Measurements from ENCODE around the gene MAPK11.

DNA sequence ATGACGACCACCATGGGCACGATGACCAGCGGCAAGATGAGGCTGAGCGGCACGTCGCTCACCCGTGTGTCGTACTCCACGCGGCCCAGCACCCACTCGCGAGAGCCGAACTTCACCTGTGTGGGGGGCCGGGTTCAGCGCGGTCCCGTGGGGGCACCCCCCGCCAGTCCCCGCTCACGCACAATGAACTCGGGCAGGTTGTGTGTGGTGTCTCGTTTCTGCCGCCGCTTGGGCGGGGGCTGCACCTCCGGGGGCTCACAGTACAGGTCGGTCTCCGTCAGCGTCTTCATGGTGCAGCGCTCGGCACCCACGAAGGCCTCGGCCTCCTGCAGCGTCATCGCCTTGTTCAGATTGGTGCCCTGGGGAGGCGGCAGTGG is 11.2 kb upstream of the MAPK11 start:
- TF ChIP-seq, protein P1, sequence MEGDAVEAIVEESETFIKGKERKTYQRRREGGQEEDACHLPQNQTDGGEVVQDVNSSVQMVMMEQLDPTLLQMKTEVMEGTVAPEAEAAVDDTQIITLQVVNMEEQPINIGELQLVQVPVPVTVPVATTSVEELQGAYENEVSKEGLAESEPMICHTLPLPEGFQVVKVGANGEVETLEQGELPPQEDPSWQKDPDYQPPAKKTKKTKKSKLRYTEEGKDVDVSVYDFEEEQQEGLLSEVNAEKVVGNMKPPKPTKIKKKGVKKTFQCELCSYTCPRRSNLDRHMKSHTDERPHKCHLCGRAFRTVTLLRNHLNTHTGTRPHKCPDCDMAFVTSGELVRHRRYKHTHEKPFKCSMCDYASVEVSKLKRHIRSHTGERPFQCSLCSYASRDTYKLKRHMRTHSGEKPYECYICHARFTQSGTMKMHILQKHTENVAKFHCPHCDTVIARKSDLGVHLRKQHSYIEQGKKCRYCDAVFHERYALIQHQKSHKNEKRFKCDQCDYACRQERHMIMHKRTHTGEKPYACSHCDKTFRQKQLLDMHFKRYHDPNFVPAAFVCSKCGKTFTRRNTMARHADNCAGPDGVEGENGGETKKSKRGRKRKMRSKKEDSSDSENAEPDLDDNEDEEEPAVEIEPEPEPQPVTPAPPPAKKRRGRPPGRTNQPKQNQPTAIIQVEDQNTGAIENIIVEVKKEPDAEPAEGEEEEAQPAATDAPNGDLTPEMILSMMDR (optimal IDR thresholded peaks at IDR 0.05 in 1 of 3, IDR thresholded peaks at IDR 0.05 in 1 of 3, conservative IDR thresholded peaks at IDR 0.05 in 1 of 3; ENCODE audit: extremely low read depth in 1 of 3, insufficient read depth in 2 of 3, low read length in 3 of 3) = no peak
- TF ChIP-seq EZH2 (IDR thresholded peaks at IDR 0.05; ENCODE audit: low read length) = no peak

All from keratinocyte (primary cell).